Measurements from ENCODE around the gene ZBTB25. TPM values are rescaled to one million over a fixed set of nuclear protein-coding genes. Genes with fewer than 3 reads are reported as not detected.
A peak's percentile ranks its signal among the peaks of the same experiment; 100 is the strongest.

The ZBTB25 gene
- total and polyA plus RNA-seq, 2 experiments from 2014 or later, result 3.6 to 12.5 TPM

DNA sequence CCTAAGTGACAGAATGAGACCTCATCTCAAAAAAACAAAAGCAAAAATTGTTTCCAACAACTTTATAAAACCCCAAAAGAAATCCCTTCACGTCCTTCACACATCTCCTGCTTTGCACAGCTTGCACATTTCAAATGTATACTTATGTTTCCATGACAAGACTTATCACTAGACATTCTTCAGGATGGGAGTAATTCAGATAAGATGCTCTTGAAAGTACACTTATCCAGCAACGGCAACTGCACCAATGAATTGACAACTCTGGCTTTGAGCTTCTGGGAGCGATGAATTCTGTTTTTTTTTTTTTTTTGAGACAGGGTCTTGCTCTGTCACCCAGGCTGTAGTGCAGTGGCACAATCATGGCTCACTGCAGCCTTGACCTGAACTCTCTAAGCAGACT lies 69.1 kb downstream of the ZBTB25 start:
- Histone ChIP-seq H3K9ac (no peak overlapping the region), H3K4me3 (no peak overlapping the region), H3K36me3 (ENCODE audit: low read depth) (peaks cover 29% of the 10 kb centered on the region; the same call in 1 of the 2 replicates), H3K9me2 (ENCODE audit: insufficient read depth) (no peaks in the 10 kb centered on the region), H3F3A (ENCODE audit: insufficient read depth) (peaks cover 23% of the 10 kb centered on the region), H4K20me1 (ENCODE audit: insufficient read depth) (no peaks in the 10 kb centered on the region), H3K4me1 (ENCODE audit: insufficient read depth) (peaks cover 23% of the 10 kb centered on the region), H3K9me3 (ENCODE audit: low read depth) (no peaks in the 10 kb centered on the region), H3K27me3 (replicated peaks; ENCODE audit: insufficient read depth) (no peaks in the 10 kb centered on the region), H3K27ac (no peak overlapping the region), H2AFZ (no peak overlapping the region), H3K79me2 (ENCODE audit: insufficient read depth) (no peaks in the 10 kb centered on the region), H3K4me2 (ENCODE audit: unreplicated experiment) (no peak overlapping the region)
- in situ Hi-C loops (cut with MboI), result no loop called here
- 98 to 99% methylated on average over 3 of the region's 3 CpGs for WGBS, 2 experiments (ENCODE audit: low coverage in 1 of 2, low lambda C conversion rate in 2 of 2, missing lambda C conversion rate in 2 of 2)
- TF ChIP-seq EZH2phosphoT487 (IDR thresholded peaks at IDR 0.05; ENCODE audit: insufficient read depth, low read depth) (no peak), EZH2 (IDR thresholded peaks at IDR 0.05; ENCODE audit: insufficient read depth, poor library complexity, severe bottlenecking) (no peak)
- DNase-seq, result no peak

DNA sequence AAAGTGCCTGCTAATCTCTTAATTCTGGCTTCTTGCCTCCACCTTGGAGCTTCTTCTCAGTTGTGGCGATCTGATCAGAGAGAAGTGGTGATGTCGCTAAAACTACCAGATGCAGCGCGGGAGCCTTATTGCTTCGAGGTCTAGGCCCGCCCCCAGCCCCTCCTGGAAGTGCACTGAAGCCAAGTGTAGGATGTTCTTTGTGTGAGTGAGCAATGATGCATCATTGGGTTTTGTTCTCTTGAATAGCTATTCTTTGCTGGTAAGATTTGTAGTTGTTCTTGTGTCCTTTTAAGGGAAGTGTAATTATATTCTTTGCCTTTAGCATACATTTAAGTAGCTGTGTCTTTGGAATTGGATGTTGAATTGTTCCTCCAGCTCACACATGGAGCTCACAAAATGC lies 79.7 kb downstream of the ZBTB25 start:
- 91 to 92% methylated on average over 6 of the region's 6 CpGs for WGBS, 2 experiments (ENCODE audit: low coverage in 1 of 2, low lambda C conversion rate in 2 of 2, missing lambda C conversion rate in 2 of 2)
- Histone ChIP-seq H4K20me1 (ENCODE audit: insufficient read depth) (no peaks in the 10 kb centered on the region), H3F3A (ENCODE audit: insufficient read depth) (peaks cover 5% of the 10 kb centered on the region; the same call in 1 of the 2 replicates), H3K4me1 (ENCODE audit: insufficient read depth) (peaks cover 12% of the 10 kb centered on the region), H2AFZ (no peak overlapping the region), H3K9ac (no peak overlapping the region), H3K9me2 (ENCODE audit: insufficient read depth) (no peaks in the 10 kb centered on the region), H3K4me2 (ENCODE audit: unreplicated experiment) (no peak overlapping the region), H3K27ac (no peak overlapping the region), H3K79me2 (ENCODE audit: insufficient read depth) (no peaks in the 10 kb centered on the region), H3K27me3 (replicated peaks; ENCODE audit: insufficient read depth) (no peaks in the 10 kb centered on the region), H3K9me3 (ENCODE audit: low read depth) (no peaks in the 10 kb centered on the region), H3K36me3 (ENCODE audit: low read depth) (peaks cover 22% of the 10 kb centered on the region), H3K4me3 (no peak overlapping the region)
- in situ Hi-C loops (cut with MboI), result no loop called here
- DNase-seq, result peak; percentile 46
- TF ChIP-seq EZH2 (IDR thresholded peaks at IDR 0.05; ENCODE audit: insufficient read depth, poor library complexity, severe bottlenecking) (no peak), EZH2phosphoT487 (IDR thresholded peaks at IDR 0.05; ENCODE audit: insufficient read depth, low read depth) (no peak)

DNA sequence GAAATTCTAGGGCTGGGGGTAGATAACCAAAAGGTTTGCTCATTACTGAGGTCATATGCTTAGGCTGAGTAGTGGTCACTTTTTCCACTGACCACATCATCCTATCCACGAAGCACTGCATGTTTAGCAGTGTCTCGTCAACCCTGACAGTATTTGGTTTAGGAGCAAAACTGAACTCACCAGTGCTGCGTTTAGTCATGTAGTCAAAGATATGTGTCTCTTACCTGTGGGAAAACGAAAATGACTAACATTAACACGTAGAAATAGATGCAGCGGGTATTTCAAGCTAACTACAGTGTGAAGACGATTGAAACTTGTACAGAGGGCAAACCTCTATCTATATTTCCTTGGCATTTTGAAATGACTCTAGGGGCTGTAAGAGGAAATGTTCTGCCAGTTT lies 80.9 kb downstream of the ZBTB25 start:
- Histone ChIP-seq H3F3A (ENCODE audit: insufficient read depth) (peaks cover 5% of the 10 kb centered on the region; the same call in 1 of the 2 replicates), H3K9ac (no peak overlapping the region), H4K20me1 (ENCODE audit: insufficient read depth) (no peaks in the 10 kb centered on the region), H3K4me2 (ENCODE audit: unreplicated experiment) (no peak overlapping the region), H3K4me3 (no peak overlapping the region), H3K27me3 (replicated peaks; ENCODE audit: insufficient read depth) (no peaks in the 10 kb centered on the region), H2AFZ (no peak overlapping the region), H3K4me1 (ENCODE audit: insufficient read depth) (peaks cover 12% of the 10 kb centered on the region), H3K9me2 (ENCODE audit: insufficient read depth) (no peaks in the 10 kb centered on the region), H3K27ac (no peak overlapping the region), H3K79me2 (ENCODE audit: insufficient read depth) (no peaks in the 10 kb centered on the region), H3K9me3 (ENCODE audit: low read depth) (no peaks in the 10 kb centered on the region), H3K36me3 (ENCODE audit: low read depth) (peaks cover 22% of the 10 kb centered on the region)
- no peak for DNase-seq
- 95 to 98% methylated on average over 7 of the region's 7 CpGs for WGBS, 2 experiments (ENCODE audit: low coverage in 1 of 2, low lambda C conversion rate in 2 of 2, missing lambda C conversion rate in 2 of 2)
- in situ Hi-C loops (cut with MboI), result no loop called here
- TF ChIP-seq EZH2 (IDR thresholded peaks at IDR 0.05; ENCODE audit: insufficient read depth, poor library complexity, severe bottlenecking) (no peak), EZH2phosphoT487 (IDR thresholded peaks at IDR 0.05; ENCODE audit: insufficient read depth, low read depth) (no peak)

DNA sequence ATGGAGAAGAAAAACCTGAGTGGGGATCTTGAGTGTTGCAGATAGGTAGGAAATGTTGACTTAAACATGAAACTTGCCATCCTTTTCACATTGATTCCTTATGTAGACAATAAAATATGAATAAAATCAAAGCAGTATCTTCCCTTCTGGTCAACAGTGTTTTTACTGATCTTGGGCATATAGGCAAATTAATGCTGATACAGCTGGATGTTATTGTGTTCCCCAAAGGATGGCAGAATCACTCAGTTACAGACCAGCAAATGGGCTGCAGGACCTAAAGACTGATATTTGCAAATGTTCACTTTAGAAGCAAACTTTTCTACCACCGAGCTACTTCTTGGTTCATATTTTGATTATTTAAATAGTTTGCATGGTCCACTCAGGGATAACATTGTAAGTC lies 81.6 kb downstream of the ZBTB25 start:
- in situ Hi-C loops (cut with MboI), result no loop called here
- H3F3A ChIP-seq (ENCODE audit: insufficient read depth), result peaks cover 5% of the 10 kb centered on the region; the same call in 1 of the 2 replicates
- H3K9me3 ChIP-seq (ENCODE audit: low read depth), result no peaks in the 10 kb centered on the region
- H3K9ac ChIP-seq, result no peak overlapping the region
- H3K36me3 ChIP-seq (ENCODE audit: low read depth), result peaks cover 19% of the 10 kb centered on the region; the same call in 1 of the 2 replicates
- no peaks in the 10 kb centered on the region for H3K9me2 ChIP-seq (ENCODE audit: insufficient read depth)
- no peaks in the 10 kb centered on the region for H4K20me1 ChIP-seq (ENCODE audit: insufficient read depth)
- WGBS, 2 experiments (ENCODE audit: low coverage in 1 of 2, low lambda C conversion rate in 2 of 2, missing lambda C conversion rate in 2 of 2), result 92 to 96% methylated on average over 1 of the region's 1 CpG
- H3K79me2 ChIP-seq (ENCODE audit: insufficient read depth), result no peaks in the 10 kb centered on the region
- H3K4me3 ChIP-seq, result no peak overlapping the region
- DNase-seq, result no peak
- no peak overlapping the region for H2AFZ ChIP-seq
- no peak for TF ChIP-seq EZH2phosphoT487 (IDR thresholded peaks at IDR 0.05; ENCODE audit: insufficient read depth, low read depth)
- no peak for TF ChIP-seq EZH2 (IDR thresholded peaks at IDR 0.05; ENCODE audit: insufficient read depth, poor library complexity, severe bottlenecking)
- H3K27ac ChIP-seq, result no peak overlapping the region
- peaks cover 15% of the 10 kb centered on the region for H3K4me1 ChIP-seq (ENCODE audit: insufficient read depth)
- no peaks in the 10 kb centered on the region for H3K27me3 ChIP-seq (replicated peaks; ENCODE audit: insufficient read depth)
- no peak overlapping the region for H3K4me2 ChIP-seq (ENCODE audit: unreplicated experiment)

DNA sequence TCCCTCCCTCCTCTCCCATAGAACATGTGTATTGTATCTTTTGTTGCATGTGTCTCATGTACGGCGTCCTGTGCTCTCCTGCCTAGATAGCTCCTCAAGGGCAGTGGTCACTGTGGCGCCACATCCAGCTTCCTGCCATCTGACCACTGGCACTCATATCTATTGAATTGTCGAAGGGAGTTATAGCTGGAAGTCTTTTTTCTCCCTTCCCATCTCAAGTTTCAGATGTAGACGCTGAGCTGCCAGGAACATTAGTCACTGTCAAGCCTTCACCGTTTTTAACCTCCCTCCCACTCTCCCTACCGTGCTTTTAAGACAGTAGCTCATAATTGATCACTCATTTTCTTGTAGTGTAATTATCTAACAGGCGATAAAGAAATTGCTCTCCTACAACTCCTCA lies 82.5 kb downstream of the ZBTB25 start:
- TF ChIP-seq EZH2phosphoT487 (IDR thresholded peaks at IDR 0.05; ENCODE audit: insufficient read depth, low read depth), result no peak
- no peak for TF ChIP-seq EZH2 (IDR thresholded peaks at IDR 0.05; ENCODE audit: insufficient read depth, poor library complexity, severe bottlenecking)
- H3K4me1 ChIP-seq (ENCODE audit: insufficient read depth), result peaks cover 20% of the 10 kb centered on the region
- in situ Hi-C loops (cut with MboI), result no loop called here

More for the DNA sequence above, 82.5 kb downstream of the ZBTB25 start:
- Histone ChIP-seq H2AFZ (no peak overlapping the region), H4K20me1 (ENCODE audit: insufficient read depth) (no peaks in the 10 kb centered on the region), H3K4me2 (ENCODE audit: unreplicated experiment) (no peak overlapping the region), H3K27me3 (replicated peaks; ENCODE audit: insufficient read depth) (no peaks in the 10 kb centered on the region), H3K4me3 (no peak overlapping the region), H3K36me3 (ENCODE audit: low read depth) (peaks cover 16% of the 10 kb centered on the region; the same call in 1 of the 2 replicates), H3K79me2 (ENCODE audit: insufficient read depth) (no peaks in the 10 kb centered on the region), H3K27ac (no peak overlapping the region), H3K9me2 (ENCODE audit: insufficient read depth) (no peaks in the 10 kb centered on the region), H3K9ac (no peak overlapping the region), H3F3A (ENCODE audit: insufficient read depth) (peaks cover 5% of the 10 kb centered on the region; the same call in 1 of the 2 replicates), H3K9me3 (ENCODE audit: low read depth) (no peaks in the 10 kb centered on the region)
- peak; percentile 76 for DNase-seq
- WGBS, 2 experiments (ENCODE audit: low coverage in 1 of 2, low lambda C conversion rate in 2 of 2, missing lambda C conversion rate in 2 of 2), result 41 to 49% methylated on average over 8 of the region's 8 CpGs
